Activated naive CD4-positive, alpha-beta T cell treated with anti-CD3 and anti-CD28 coated beads, Interleukin-2, amount 50 U/mL, for 16 hours (primary cell): ENCODE measurements around the gene OPCML.

Experiments
- DNase-seq: peaks from one replicate; pipeline ENCODE4 v3.0.0-alpha.2; 2020

Gene OPCML

GRCh38 chr11:132504501-132505041 lies 1027.7 kb downstream of the OPCML start:
- DNase-seq, result no peak

- no peak for DNase-seq
Measured at GRCh38 chr11:132501356-132501755, 1030.9 kb downstream of the OPCML start.

GRCh38 chr11:132499661-132500060 lies 1032.6 kb downstream of the OPCML start:
- no peak for DNase-seq

- DNase-seq, result no peak
Measured at GRCh38 chr11:132496341-132496740, 1036.0 kb downstream of the OPCML start.

DNA sequence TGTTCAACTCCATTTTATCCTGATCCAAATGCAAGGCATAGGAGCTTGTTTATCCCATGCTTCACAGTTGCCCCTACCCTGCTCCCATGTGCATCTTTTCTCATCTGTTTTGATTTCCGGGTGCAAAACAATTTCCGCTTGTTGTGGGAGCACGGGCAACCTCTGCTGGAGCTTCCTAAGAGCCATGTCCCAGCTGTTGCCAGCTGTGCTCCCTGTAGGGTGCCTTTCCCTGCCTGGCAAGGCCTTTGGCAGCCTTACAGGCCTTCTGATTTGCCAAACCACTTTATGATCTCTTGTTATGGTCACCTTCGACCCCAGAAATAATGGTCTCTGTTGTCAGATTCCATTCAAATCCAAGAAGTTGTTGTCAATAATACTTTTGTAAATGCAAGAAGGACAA lies 1038.5 kb downstream of the OPCML start:
- no peak for DNase-seq

- DNase-seq, result no peak
Measured at GRCh38 chr11:132490978-132491377, 1041.3 kb downstream of the OPCML start.

- DNase-seq, result no peak
Measured at GRCh38 chr11:132486060-132486459, 1046.2 kb downstream of the OPCML start.

- DNase-seq, result no peak
Measured at GRCh38 chr11:132475026-132475425, 1057.3 kb downstream of the OPCML start.

DNA sequence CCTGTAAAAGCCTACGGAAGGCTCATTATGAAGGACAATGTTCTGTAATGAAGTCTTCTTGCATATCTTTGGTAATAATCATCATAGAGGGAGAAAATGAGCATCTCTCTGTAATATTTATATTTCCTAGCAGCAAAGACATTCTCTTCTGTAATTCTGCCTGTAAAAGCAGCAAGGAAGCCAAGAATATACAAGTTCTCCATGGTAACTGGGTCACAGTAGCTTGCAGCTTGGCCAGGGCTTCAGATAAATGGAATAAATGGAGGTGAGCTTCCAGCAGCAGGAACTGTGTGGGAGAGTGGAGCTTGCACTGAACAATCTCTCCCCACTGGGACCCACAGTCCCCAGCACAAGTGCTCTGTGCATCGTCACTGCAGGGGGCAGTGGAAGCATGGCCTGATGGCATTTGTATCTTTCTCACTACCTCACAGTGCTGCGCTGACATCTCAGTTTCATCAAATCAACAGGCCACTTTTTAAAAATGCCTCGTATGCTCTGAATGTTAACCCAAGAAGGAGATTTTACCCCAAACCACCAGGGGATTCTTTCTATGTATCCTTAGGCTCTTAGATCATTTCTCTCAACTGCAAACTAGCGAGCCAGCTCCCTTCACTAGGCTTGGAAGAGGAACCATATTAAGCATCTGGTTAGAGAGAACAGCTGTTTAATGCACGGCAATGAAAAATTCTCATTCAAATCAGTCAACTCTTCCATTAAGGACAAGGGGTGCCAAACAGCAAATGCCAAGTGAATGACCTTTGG lies 1059.7 kb downstream of the OPCML start:
- no peak for DNase-seq

- no peak for DNase-seq
Measured at GRCh38 chr11:132471466-132471865, 1060.8 kb downstream of the OPCML start.

DNA sequence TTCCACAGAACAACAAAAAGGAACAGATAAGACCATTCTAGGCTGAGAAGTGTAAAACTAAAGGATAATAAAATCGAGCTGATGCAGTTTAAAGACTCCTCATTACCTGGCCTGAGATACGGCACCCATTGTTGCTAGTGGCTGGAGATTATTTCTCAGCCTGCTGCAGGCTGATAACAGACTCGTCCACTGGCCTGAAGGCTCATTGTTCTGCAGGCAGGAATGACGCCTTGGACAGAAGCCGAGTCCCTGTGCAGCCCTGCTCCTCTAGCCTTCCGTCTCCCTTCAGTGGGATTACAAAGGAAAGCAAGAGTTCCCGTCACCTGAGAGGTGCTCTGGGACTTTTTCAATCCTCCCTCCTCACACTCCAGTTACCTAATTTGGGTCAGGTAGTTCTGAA lies 1065.3 kb downstream of the OPCML start:
- no peak for DNase-seq

GRCh38 chr11:132464939-132465338 lies 1067.4 kb downstream of the OPCML start:
- DNase-seq, result no peak

- no peak for DNase-seq
Measured at GRCh38 chr11:132464003-132464342, 1068.3 kb downstream of the OPCML start.

DNA sequence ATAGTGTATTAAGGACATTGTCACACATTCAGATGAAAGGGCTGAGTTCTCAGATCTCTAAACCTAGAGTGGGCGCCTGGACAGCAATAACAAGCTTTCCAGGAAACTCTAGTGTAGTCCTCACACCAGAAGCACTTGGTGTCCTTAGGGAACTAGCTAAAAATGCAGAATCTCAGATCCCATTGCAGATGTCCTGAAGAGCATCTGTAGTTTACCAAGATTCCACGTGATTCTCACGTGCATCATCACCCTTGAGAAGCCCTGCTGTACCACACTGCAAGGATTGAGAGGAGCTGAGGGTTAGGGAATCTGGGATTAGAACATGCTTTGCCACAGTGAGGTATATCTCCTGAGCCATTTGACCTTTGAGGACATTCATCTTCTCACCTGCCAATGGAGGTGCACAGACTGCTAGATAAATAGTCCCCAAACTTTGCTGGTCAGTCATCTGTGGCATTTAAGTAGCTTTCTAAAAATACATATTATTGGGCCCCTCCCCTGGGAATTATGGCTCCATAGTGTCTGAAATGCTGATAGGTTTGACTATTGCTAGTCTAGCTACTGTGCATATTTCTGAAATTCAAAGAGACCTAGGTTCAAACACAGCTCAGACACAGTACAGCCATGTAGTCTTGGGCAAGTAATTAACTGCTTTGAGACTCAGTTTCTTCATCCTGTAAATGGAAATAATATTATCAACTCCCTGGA lies 1068.9 kb downstream of the OPCML start:
- no peak for DNase-seq

DNA sequence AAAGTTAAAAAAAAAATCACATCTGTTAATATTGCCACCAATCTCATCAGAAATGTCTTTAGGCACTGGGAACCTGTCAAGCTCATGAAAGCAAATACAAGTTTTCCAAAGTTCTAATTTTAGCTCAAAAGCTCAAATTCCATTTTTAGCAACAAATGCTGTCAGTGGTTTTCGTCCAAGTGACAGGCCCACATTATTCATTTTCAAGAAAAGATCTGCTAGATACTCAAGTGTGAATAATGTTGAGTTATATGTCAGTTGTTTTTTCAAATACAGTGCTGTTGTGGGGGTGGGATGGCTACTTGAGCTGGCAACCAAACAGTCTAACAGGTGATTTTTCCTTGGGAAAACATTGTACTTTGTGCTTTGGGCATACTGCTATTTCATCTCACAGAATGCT lies 1072.6 kb downstream of the OPCML start:
- DNase-seq, result no peak

DNA sequence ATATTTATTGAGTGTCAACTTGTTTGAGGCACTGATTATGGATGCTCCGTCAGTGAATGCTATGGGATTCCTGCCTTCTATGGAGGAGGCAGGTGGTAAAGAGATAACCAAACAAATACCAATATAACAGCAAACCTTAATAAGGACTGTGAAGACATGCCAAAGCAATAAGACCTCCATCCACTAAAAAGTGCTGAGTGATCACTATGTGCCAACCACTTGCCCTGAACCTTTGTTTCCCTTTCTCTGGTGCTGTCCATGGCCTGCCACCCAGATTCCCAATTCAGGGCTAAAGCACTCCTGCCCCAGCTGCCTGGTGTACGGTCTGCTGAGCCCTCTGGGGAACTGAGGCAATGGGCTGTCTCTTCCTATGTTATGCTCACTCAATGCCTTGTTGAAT lies 1074.9 kb downstream of the OPCML start:
- DNase-seq, result no peak

- DNase-seq, result no peak
Measured at GRCh38 chr11:132456751-132457328, 1075.5 kb downstream of the OPCML start.

GRCh38 chr11:132455044-132455443 lies 1077.3 kb downstream of the OPCML start:
- DNase-seq, result no peak

- DNase-seq, result no peak
Measured at GRCh38 chr11:132453406-132453805, 1078.9 kb downstream of the OPCML start.

- no peak for DNase-seq
Measured at GRCh38 chr11:132452616-132453015, 1079.7 kb downstream of the OPCML start.

DNA sequence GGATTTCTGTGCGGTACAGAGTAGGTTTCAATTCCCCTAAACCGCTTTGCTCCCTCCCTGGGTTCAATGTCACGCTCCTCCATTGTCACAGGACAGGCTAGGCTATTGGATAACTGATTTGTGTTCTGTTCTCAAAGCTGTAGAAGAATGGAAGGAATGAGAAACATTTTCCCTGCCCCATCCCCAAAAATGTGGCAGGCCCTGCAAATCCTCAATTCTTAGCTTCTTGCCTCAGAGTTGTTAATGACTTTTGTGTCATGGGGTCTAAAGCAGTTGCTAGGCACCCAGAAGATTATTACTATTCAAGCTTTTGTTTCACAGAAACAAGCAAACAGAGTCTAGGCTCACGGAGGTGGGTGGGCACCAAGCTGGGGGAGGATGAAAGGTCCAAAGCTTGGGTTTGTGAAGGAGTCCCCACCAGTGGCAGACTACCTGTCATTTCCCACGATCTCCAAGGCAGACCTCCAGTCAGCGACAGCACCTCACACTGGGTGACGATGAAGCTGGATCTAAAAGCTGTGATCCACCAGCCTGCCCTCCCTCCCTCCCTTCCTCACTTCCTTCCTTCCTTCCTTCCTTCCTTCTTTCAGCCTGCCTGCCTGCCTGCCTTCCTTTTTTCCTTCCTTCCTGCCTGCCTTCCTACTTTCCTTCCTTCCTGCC lies 1080.2 kb downstream of the OPCML start:
- no peak for DNase-seq

- DNase-seq, result no peak
Measured at GRCh38 chr11:132450631-132451030, 1081.7 kb downstream of the OPCML start.

- no peak for DNase-seq
Measured at GRCh38 chr11:132448334-132448995, 1083.8 kb downstream of the OPCML start.
